Lung (tissue), 12 donors: ENCODE data around the gene RPS6KA2. TPM values are rescaled to one million over a fixed set of nuclear protein-coding genes. Genes with fewer than 3 reads are reported as not detected.
A peak's percentile ranks its signal among the peaks of the same experiment; 100 is the strongest.

Experiments
- ATAC-seq: fragments of 200-7000 bp; cut with Tn5 transposase; one replicate; pipeline ENCODE4 v1.9.1; 2020; ENCODE audit warnings: moderate number of reproducible peaks; ENCODE audit not compliant: insufficient read depth, low FRiP score
- DNase-seq, 3 donors: peaks; one replicate each; pipeline ENCODE4 v3.0.0-alpha.2; 2013 to 2017
- H3K27ac ChIP-seq, 2 donors: one replicate each; pipeline ENCODE4 v1.5.1; 2013; ENCODE audit warnings: mild to moderate bottlenecking in 2 of 2, moderate library complexity in 2 of 2, control low read depth in 1 of 2, inconsistent platforms in 1 of 2, low read depth in 1 of 2, low read length in 1 of 2
- H3K27me3 ChIP-seq, 3 donors: one replicate each; pipeline ENCODE4 v1.5.1; 2013; ENCODE audit warnings: low read length in 2 of 3; ENCODE audit not compliant: control insufficient read depth in 3 of 3, insufficient read depth in 3 of 3
- H3K36me3 ChIP-seq, 4 donors: one replicate each; pipeline ENCODE4 v1.5.1; 2013; ENCODE audit warnings: low read length in 4 of 4, mild to moderate bottlenecking in 1 of 4, moderate library complexity in 1 of 4; ENCODE audit not compliant: control insufficient read depth in 4 of 4, insufficient read depth in 4 of 4
- H3K4me1 ChIP-seq, 5 donors: one replicate each; pipeline ENCODE4 v1.5.1; 2013; ENCODE audit warnings: low read length in 5 of 5, mild to moderate bottlenecking in 2 of 5, moderate library complexity in 1 of 5; ENCODE audit not compliant: control insufficient read depth in 5 of 5, insufficient read depth in 5 of 5
- H3K4me3 ChIP-seq: one replicate; pipeline ENCODE4 v1.5.1; 2013; ENCODE audit warnings: mild to moderate bottlenecking, control low read depth, moderate library complexity
- H3K9ac ChIP-seq, 2 donors: one replicate each; pipeline ENCODE4 v1.5.1; 2013; ENCODE audit warnings: low read length in 2 of 2, control low read depth in 1 of 2; ENCODE audit not compliant: insufficient read depth in 1 of 2
- H3K9me3 ChIP-seq, 4 donors: one replicate each; pipeline ENCODE4 v1.5.1; 2013; ENCODE audit warnings: low read length in 3 of 4, mild to moderate bottlenecking in 1 of 4, moderate library complexity in 1 of 4; ENCODE audit not compliant: control insufficient read depth in 4 of 4, insufficient read depth in 3 of 4
- CTCF ChIP-seq: IDR thresholded peaks from 2 replicates; pipeline ENCODE4 v1.5.1; 2012; ENCODE audit warnings: mild to moderate bottlenecking; ENCODE audit errors: control extremely low read depth, extremely low read depth
- WGBS, 2 donors: extraction: QIAGEN DNeasy Blood & Tissue Kit; methylation state at CpG; one replicate each; pipeline ENCODE4 v1.1.7; 2013; 5-methylcytosine and 5-hydroxymethylcytosine counted together
- polyA plus RNA-seq, 2 donors: library from polyadenylated mRNA; stranded (reverse); fragments of 200-250 nt; gene quantifications; one replicate each; pipeline ENCODE4 v1.2.1, GENCODE V29; 2013
- total RNA-seq, 2 donors: library from RNA; depleted of rRNA in 1 of 2; stranded (reverse); fragments of >200 nt in 1 of 2; gene quantifications; one replicate each; pipeline ENCODE4 v1.2.1, GENCODE V29; 2014 to 2021
- donor health status: control.
- donor health status: control.
- donor health status: Bipolar disorder and iron deficiency.
- donor health status: healthy.
- donor health status: DM: yes; HTN: yes; CAD: no.

The RPS6KA2 gene
- total and polyA plus RNA-seq, 4 donors = 61.9 to 185 (median 105) TPM

- peaks cover 0 to 11% (median 0%) of the 10 kb centered on the region in 4 donors for H3K36me3 ChIP-seq
- WGBS, 2 donors = 66 to 79% methylated on average over 9 of the region's 9 CpGs
- H3K9me3 ChIP-seq = no peaks in the 10 kb centered on the region
- ATAC-seq (no peak), DNase-seq (peak in 2 of 3 donors; percentile 24 to 39)
- no peak overlapping the region for H3K4me3 ChIP-seq
- TF ChIP-seq CTCF = no peak
- H3K9ac ChIP-seq = no peak overlapping the region
- no peaks in the 10 kb centered on the region for H3K27me3 ChIP-seq
- peaks cover 0 to 9% (median 5%) of the 10 kb centered on the region in 5 donors for H3K4me1 ChIP-seq
- H3K27ac ChIP-seq = no peak overlapping the region
These were observed 47.7 kb downstream of the RPS6KA2 start for GRCh38 chr6:166579237-166579850.

- Histone ChIP-seq H3K36me3 (peaks cover 0 to 11% (median 0%) of the 10 kb centered on the region in 4 donors), H3K9me3 (no peaks in the 10 kb centered on the region), H3K4me1 (peaks cover 0 to 9% (median 3%) of the 10 kb centered on the region in 5 donors), H3K9ac (no peak overlapping the region), H3K4me3 (no peak overlapping the region), H3K27ac (no peak overlapping the region), H3K27me3 (no peaks in the 10 kb centered on the region)
- DNase-seq (no peak), ATAC-seq (no peak)
- TF ChIP-seq CTCF = no peak
- 91 to 92% methylated on average over 15 of the region's 15 CpGs for WGBS, 2 donors
These were observed 48.4 kb downstream of the RPS6KA2 start for GRCh38 chr6:166578536-166579236.

- ATAC-seq (no peak), DNase-seq (no peak)
- no peaks in the 10 kb centered on the region for H3K27me3 ChIP-seq
- WGBS, 2 donors = 69 to 73% methylated on average over 11 of the region's 11 CpGs
- H3K36me3 ChIP-seq = peaks cover 0 to 6% (median 0%) of the 10 kb centered on the region in 4 donors
- H3K9me3 ChIP-seq = no peaks in the 10 kb centered on the region
- TF ChIP-seq CTCF = no peak
- no peak overlapping the region for H3K4me3 ChIP-seq
- no peak overlapping the region for H3K9ac ChIP-seq
- peak overlapping the region; percentile 34 to 39 for H3K27ac ChIP-seq
- H3K4me1 ChIP-seq = peaks cover 0 to 22% (median 12%) of the 10 kb centered on the region in 5 donors
These were observed 51.8 kb downstream of the RPS6KA2 start for GRCh38 chr6:166575205-166575604.
